Retinal pigment epithelial cell (primary cell): ENCODE measurements around the gene HNRNPDL.
"Not testable (repeated sequence)": the region's sequence is repeated elsewhere in the genome, so short reads cannot be mapped to it uniquely, and the experiment has no call there.

Source experiments
- DNase-seq: peaks from one replicate; pipeline ENCODE4 v3.0.0-alpha.2; 2010; ENCODE audit warnings: low read depth
- H3K4me3 ChIP-seq: 2 replicates; pipeline ENCODE4 v1.5.1; 2011; ENCODE audit warnings: mild to moderate bottlenecking, low read length, control low read depth, moderate library complexity
- CTCF ChIP-seq: conservative IDR thresholded peaks from 2 replicates; pipeline ENCODE4 v1.5.1; 2011; ENCODE audit warnings: low read depth, low read length, control low read depth, inconsistent platforms

The HNRNPDL gene

GRCh38 chr4:82423245-82424054 is 6.8 kb downstream of the HNRNPDL start:
- DNase-seq = no peak
- no peak for TF ChIP-seq CTCF
- H3K4me3 ChIP-seq = no peak overlapping the region

GRCh38 chr4:82422616-82423015 is 7.6 kb downstream of the HNRNPDL start:
- no peak for TF ChIP-seq CTCF
- no peak for DNase-seq
- H3K4me3 ChIP-seq = no peak overlapping the region

- H3K4me3 ChIP-seq = no peak overlapping the region
- DNase-seq = no peak
- no peak for TF ChIP-seq CTCF
These were observed 8.3 kb downstream of the HNRNPDL start for GRCh38 chr4:82421796-82422560.

GRCh38 chr4:82419451-82419850 is 10.8 kb downstream of the HNRNPDL start:
- no peak overlapping the region for H3K4me3 ChIP-seq
- no peak for DNase-seq
- no peak for TF ChIP-seq CTCF

- H3K4me3 ChIP-seq = no peak overlapping the region
- no peak for TF ChIP-seq CTCF
- DNase-seq = no peak
These were observed 14.3 kb downstream of the HNRNPDL start for GRCh38 chr4:82415922-82416365.

GRCh38 chr4:82415061-82415460 is 15.2 kb downstream of the HNRNPDL start:
- not testable (repeated sequence) for DNase-seq, H3K4me3 ChIP-seq

- DNase-seq = no peak
- no peak overlapping the region for H3K4me3 ChIP-seq
- TF ChIP-seq CTCF = no peak
These were observed 26.5 kb downstream of the HNRNPDL start for GRCh38 chr4:82403725-82404124.
